ENCODE data around the gene C1QTNF5.

DNA sequence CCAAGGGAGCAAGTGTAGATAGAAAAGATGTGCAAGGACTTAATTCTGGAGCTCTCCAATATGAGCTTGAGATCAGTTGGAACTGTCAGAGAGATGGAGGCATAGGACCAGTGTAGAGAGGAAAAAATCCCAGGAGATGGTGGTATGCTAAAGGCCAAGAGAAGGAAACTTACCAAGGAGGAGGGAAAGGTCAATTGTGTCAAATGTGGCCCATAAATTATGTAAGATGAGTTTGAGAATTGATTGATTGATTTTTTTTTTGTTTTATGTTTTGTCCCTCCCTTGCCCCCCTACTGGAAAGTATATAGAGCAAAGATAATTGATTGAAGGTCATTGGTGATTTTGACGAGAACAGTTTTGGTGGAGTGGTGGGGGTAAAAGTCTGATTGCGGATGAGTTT lies 43.6 kb upstream of the C1QTNF5 start:
- TF ChIP-seq, protein P1, sequence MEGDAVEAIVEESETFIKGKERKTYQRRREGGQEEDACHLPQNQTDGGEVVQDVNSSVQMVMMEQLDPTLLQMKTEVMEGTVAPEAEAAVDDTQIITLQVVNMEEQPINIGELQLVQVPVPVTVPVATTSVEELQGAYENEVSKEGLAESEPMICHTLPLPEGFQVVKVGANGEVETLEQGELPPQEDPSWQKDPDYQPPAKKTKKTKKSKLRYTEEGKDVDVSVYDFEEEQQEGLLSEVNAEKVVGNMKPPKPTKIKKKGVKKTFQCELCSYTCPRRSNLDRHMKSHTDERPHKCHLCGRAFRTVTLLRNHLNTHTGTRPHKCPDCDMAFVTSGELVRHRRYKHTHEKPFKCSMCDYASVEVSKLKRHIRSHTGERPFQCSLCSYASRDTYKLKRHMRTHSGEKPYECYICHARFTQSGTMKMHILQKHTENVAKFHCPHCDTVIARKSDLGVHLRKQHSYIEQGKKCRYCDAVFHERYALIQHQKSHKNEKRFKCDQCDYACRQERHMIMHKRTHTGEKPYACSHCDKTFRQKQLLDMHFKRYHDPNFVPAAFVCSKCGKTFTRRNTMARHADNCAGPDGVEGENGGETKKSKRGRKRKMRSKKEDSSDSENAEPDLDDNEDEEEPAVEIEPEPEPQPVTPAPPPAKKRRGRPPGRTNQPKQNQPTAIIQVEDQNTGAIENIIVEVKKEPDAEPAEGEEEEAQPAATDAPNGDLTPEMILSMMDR (conservative IDR thresholded peaks at IDR 0.05) = no peak
- no peak for TF ChIP-seq EZH2 (IDR thresholded peaks at IDR 0.05; ENCODE audit: low read depth)
